ENCODE measurements around the gene C1QTNF6. TPM values are rescaled to one million over a fixed set of nuclear protein-coding genes. Genes with fewer than 3 reads are reported as not detected.
A peak's percentile ranks its signal among the peaks of the same experiment; 100 is the strongest.

Gene C1QTNF6
- polyA plus RNA-seq (2011; rRNA removed) (18.6 and 24.7 TPM in 2 replicates), polyA plus RNA-seq (2017; fragmentation: RNase III; extraction: RNeasy Plus Mini Kit Qiagen cat#74134 plus additional on column Dnase treatment) (17.6 to 26.7 TPM (median 24.5 TPM) in 3 replicates), polyA minus RNA-seq (2011; rRNA and poly(A)+ RNA removed) (11.1 and 12.9 TPM in 2 replicates)
- polyA plus RNA-seq (2012; cell fraction: cytosol; rRNA removed), result 14.8 and 26.9 TPM in 2 replicates
- polyA plus RNA-seq (2012; cell fraction: nucleus; rRNA removed), result 33.8 and 39.1 TPM in 2 replicates

GRCh38 chr22:37187891-37188761 is at the start of gene C1QTNF6:
Gene C1QTNF6 (minus strand): TSS chr22:37188247. CDS start chr22:37188213, 34 bp downstream.
- no peak for TF ChIP-seq RFX5 (IDR thresholded peaks at IDR 0.05)
- peak; percentile 16; the same call in 1 of the 2 replicates for TF ChIP-seq MAX (IDR thresholded peaks at IDR 0.05)
- TF ChIP-seq NR3C1 (IDR thresholded peaks at IDR 0.05), result no peak
- no peak for TF ChIP-seq RARB (CRISPR knock-in tag; IDR thresholded peaks at IDR 0.05)
- TF ChIP-seq MAZ (IDR thresholded peaks at IDR 0.05; ENCODE audit: borderline replicate concordance, low read depth, low read length), result no peak
- peak; percentile 18 for TF ChIP-seq POLR2A (IDR thresholded peaks at IDR 0.05; ENCODE audit: low read length)
- TF ChIP-seq HOXB5 (CRISPR knock-in tag; IDR thresholded peaks at IDR 0.05), result no peak
- TF ChIP-seq HOXB13 (CRISPR knock-in tag; IDR thresholded peaks at IDR 0.05; ENCODE audit: low read depth), result no peak
- no peak for TF ChIP-seq SMC3 (IDR thresholded peaks at IDR 0.05)
- TF ChIP-seq ZSCAN20 (CRISPR knock-in tag; IDR thresholded peaks at IDR 0.05), result no peak
- TF ChIP-seq POLR2AphosphoS2 (conservative IDR thresholded peaks at IDR 0.05; ENCODE audit: low read length), result no peak
- no peak for TF ChIP-seq USF2 (IDR thresholded peaks at IDR 0.05)
- ChIA-PET POLR2A (interaction anchor here (1.1 to 2.0 kb wide), 3 partner anchors 10 to 21 kb away, joined by 3 to 9 read pairs (median 9); no protein-coding TSS in a partner anchor), CTCF (interaction anchor here (0.6 to 2.1 kb wide), 5 partner anchors 9 to 21 kb away, joined by 3 to 15 read pairs (median 6); no protein-coding TSS in a partner anchor)
- H3K4me1 ChIP-seq, result peaks cover 82% of the 10 kb centered on the region
- DNase-seq (ENCODE audit: low read depth in 1 of 2, low spot score in 1 of 2) (peak in 1 of 2 experiments; percentile 54), ATAC-seq (peak; percentile 69 to 77), FAIRE-seq (no peak)
- 0% methylated on average over 6 of the region's 17 CpGs for WGBS (ENCODE audit: missing lambda C conversion rate)
- H3K4me3 ChIP-seq, result peak within 1 kb of the TSS; percentile 60
- H3K27ac ChIP-seq, result peak within 1 kb of the TSS; percentile 99 to 100
- no peaks in the 10 kb centered on the region for H3K9me3 ChIP-seq
- peak within 1 kb of the TSS; percentile 96 for H3K4me2 ChIP-seq

- Histone ChIP-seq H3K4me2 (no peak overlapping the region), H3K4me3 (no peak overlapping the region), H3K4me1 (no peaks in the 10 kb centered on the region), H3K27ac (no peak overlapping the region), H3K9me3 (no peaks in the 10 kb centered on the region)
- no peak for DNase-seq (ENCODE audit: low read depth in 1 of 2, low spot score in 1 of 2)
- ChIA-PET POLR2A (interaction anchor here (0.6 kb wide), 1 partner anchor 11 kb away, joined by 8 read pairs; no protein-coding TSS in a partner anchor), CTCF (interaction anchor here (2.9 to 3.2 kb wide), 2 partner anchors 24 to 36 kb away, joined by 6 to 13 read pairs; no protein-coding TSS in a partner anchor)
- FAIRE-seq, result no peak
- 79% methylated on average over 2 of the region's 3 CpGs for WGBS (ENCODE audit: missing lambda C conversion rate)
- TF ChIP-seq CBX2 (IDR thresholded peaks at IDR 0.05; ENCODE audit: borderline replicate concordance, low read depth) (no peak), JUN (IDR thresholded peaks at IDR 0.05) (no peak), POLR2A (IDR thresholded peaks at IDR 0.05; ENCODE audit: low read length) (no peak), HOXB13 (CRISPR knock-in tag; IDR thresholded peaks at IDR 0.05; ENCODE audit: low read depth) (no peak), HOXA7 (CRISPR knock-in tag; IDR thresholded peaks at IDR 0.05) (no peak), USF2 (IDR thresholded peaks at IDR 0.05) (no peak), CEBPB (IDR thresholded peaks at IDR 0.05) (no peak), HMGXB4 (CRISPR knock-in tag; IDR thresholded peaks at IDR 0.05; ENCODE audit: borderline replicate concordance) (no peak), PHF8 (IDR thresholded peaks at IDR 0.05; ENCODE audit: borderline replicate concordance, low read depth) (no peak), EP300 (IDR thresholded peaks at IDR 0.05) (no peak)
- no peak for ATAC-seq
Observed at GRCh38 chr22:37235897-37236607, 48.0 kb upstream of the C1QTNF6 start.

Measured in A549 (cell line).